NCI-H2196 treated with DMSO at 0.1 percent for 48 hours (cell line): ENCODE data around the gene BCL7C.

Experiments
- DNase-seq: peaks from one replicate; lab custom pipeline; 2025; ENCODE audit not compliant: unreplicated experiment; lab: John Stamatoyannopoulos, UW

The BCL7C gene

GRCh38 chr16:30922960-30923535 is 29.2 kb upstream of the BCL7C start:
- DNase-seq, result peak; percentile 99

GRCh38 chr16:30922420-30922959 is 28.6 kb upstream of the BCL7C start:
- DNase-seq, result peak; percentile 99

GRCh38 chr16:30921748-30922419 is 28.0 kb upstream of the BCL7C start:
- DNase-seq, result peak; percentile 90

GRCh38 chr16:30921459-30921747 is 27.5 kb upstream of the BCL7C start:
- DNase-seq, result no peak

GRCh38 chr16:30920891-30921290 is 27.0 kb upstream of the BCL7C start:
- DNase-seq, result no peak

GRCh38 chr16:30918614-30919013 is 24.7 kb upstream of the BCL7C start:
- DNase-seq, result no peak

- no peak for DNase-seq
Observed at GRCh38 chr16:30914830-30915229, 21.0 kb upstream of the BCL7C start.

GRCh38 chr16:30912794-30913412 is 19.0 kb upstream of the BCL7C start:
- no peak for DNase-seq

GRCh38 chr16:30910427-30911029 is 16.7 kb upstream of the BCL7C start:
- DNase-seq, result no peak

- no peak for DNase-seq
Observed at GRCh38 chr16:30907064-30907463, 13.2 kb upstream of the BCL7C start.

- DNase-seq, result no peak
Observed at GRCh38 chr16:30904114-30904780, 10.4 kb upstream of the BCL7C start.

- DNase-seq, result no peak
Observed at GRCh38 chr16:30903596-30903995, 9.7 kb upstream of the BCL7C start.

GRCh38 chr16:30903002-30903401 is 9.1 kb upstream of the BCL7C start:
- no peak for DNase-seq

GRCh38 chr16:30902029-30902972 is 8.4 kb upstream of the BCL7C start:
- DNase-seq, result no peak

- DNase-seq, result no peak
Observed at GRCh38 chr16:30901201-30902028, 7.5 kb upstream of the BCL7C start.

GRCh38 chr16:30900588-30900987 is 6.7 kb upstream of the BCL7C start:
- DNase-seq, result no peak

- no peak for DNase-seq
Observed at GRCh38 chr16:30899794-30900193, 5.9 kb upstream of the BCL7C start.

GRCh38 chr16:30896889-30897733 is 3.2 kb upstream of the BCL7C start:
- DNase-seq, result peak; percentile 77
